ENCODE data around the gene GTF2H3.

The GTF2H3 gene

DNA sequence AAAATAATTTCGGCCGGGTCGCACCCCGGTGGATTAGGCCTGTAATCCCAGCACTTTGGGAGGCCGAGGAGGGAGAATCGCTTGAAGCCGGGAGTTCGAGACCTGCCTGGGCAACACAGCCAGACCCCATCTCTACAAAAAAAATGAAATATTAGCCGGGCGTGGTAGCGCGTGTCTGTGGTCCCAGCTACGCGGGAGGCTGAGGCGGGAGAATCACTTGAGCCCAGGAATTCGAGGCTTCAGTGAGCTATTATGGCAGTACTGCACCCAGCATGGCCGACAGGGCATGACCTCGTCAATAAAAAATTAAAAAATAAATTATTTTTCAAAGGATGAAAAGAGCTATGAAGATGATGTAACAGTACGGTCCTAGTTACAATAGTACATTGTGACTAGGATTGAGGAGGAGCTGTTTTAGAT lies 523 bp downstream of the GTF2H3 start:
- H3K27ac ChIP-seq: peak overlapping the region; percentile 66
- CTCF ChIA-PET: no interaction called here

GRCh38 chr12:123643911-123644310 lies 10.3 kb downstream of the GTF2H3 start:
- CTCF ChIA-PET: no interaction called here
- POLR2A ChIA-PET (ENCODE audit: low non-redundant PET): no interaction called here
- DNase-seq (ENCODE audit: low spot score): no peak
- H3K27ac ChIP-seq: no peak overlapping the region
- no peak for TF ChIP-seq CTCF (conservative IDR thresholded peaks at IDR 0.05; ENCODE audit: low read depth)

More for the DNA sequence above, 523 bp downstream of the GTF2H3 start:
- POLR2A ChIA-PET (ENCODE audit: low non-redundant PET): interaction anchor here (0.6 to 0.8 kb wide), 3 partner anchors 12 to 118 kb away, joined by 3 to 4 read pairs (median 3); no protein-coding TSS in a partner anchor
- TF ChIP-seq CTCF (conservative IDR thresholded peaks at IDR 0.05; ENCODE audit: low read depth): no peak
- no peak for DNase-seq (ENCODE audit: low spot score)

GRCh38 chr12:123645380-123645779 lies 11.8 kb downstream of the GTF2H3 start:
- DNase-seq (ENCODE audit: low spot score): no peak
- ChIA-PET POLR2A (ENCODE audit: low non-redundant PET) (no interaction called here), CTCF (interaction anchor here (0.7 to 0.8 kb wide), 2 partner anchors 16 to 23 kb away, joined by 4 to 5 read pairs; no protein-coding TSS in a partner anchor)
- TF ChIP-seq CTCF (conservative IDR thresholded peaks at IDR 0.05; ENCODE audit: low read depth): no peak
- no peak overlapping the region for H3K27ac ChIP-seq

GRCh38 chr12:123645878-123646277 lies 12.2 kb downstream of the GTF2H3 start:
- ChIA-PET CTCF (no interaction called here), POLR2A (ENCODE audit: low non-redundant PET) (interaction anchor here (0.5 kb wide), 1 partner anchor 11 kb away, joined by 3 read pairs; no protein-coding TSS in a partner anchor)
- no peak overlapping the region for H3K27ac ChIP-seq
- no peak for TF ChIP-seq CTCF (conservative IDR thresholded peaks at IDR 0.05; ENCODE audit: low read depth)
- DNase-seq (ENCODE audit: low spot score): no peak

GRCh38 chr12:123648401-123648800 lies 14.8 kb downstream of the GTF2H3 start:
- DNase-seq (ENCODE audit: low spot score): no peak
- POLR2A ChIA-PET (ENCODE audit: low non-redundant PET): no interaction called here
- CTCF ChIA-PET: interaction anchor here (0.7 kb wide), 1 partner anchor 9 kb away, joined by 3 read pairs; no protein-coding TSS in a partner anchor
- TF ChIP-seq CTCF (conservative IDR thresholded peaks at IDR 0.05; ENCODE audit: low read depth): no peak
- no peak overlapping the region for H3K27ac ChIP-seq

GRCh38 chr12:123654129-123654701 lies 20.6 kb downstream of the GTF2H3 start:
- POLR2A ChIA-PET (ENCODE audit: low non-redundant PET): no interaction called here
- no peak overlapping the region for H3K27ac ChIP-seq
- no peak for TF ChIP-seq CTCF (conservative IDR thresholded peaks at IDR 0.05; ENCODE audit: low read depth)
- CTCF ChIA-PET: no interaction called here
- DNase-seq (ENCODE audit: low spot score): no peak
